SK-N-SH (cell line): ENCODE data around the gene NPAS3.

Source experiments
- MAX ChIP-seq: IDR thresholded peaks from 2 replicates; pipeline ENCODE4 v1.4.0; 2012; ENCODE audit warnings: low read depth
- POLR2AphosphoS5 ChIP-seq: IDR thresholded peaks from 2 replicates; pipeline ENCODE4 v1.6.1; 2012; ENCODE audit warnings: low read depth, low read length
- RAD21 ChIP-seq: IDR thresholded peaks from 2 replicates; pipeline ENCODE4 v1.6.1; 2012; ENCODE audit warnings: mild to moderate bottlenecking, low read length
- USF2 ChIP-seq: fragments of 150-350 bp; IDR thresholded peaks from 2 replicates; pipeline ENCODE4 v1.6.1; 2017; ENCODE audit warnings: antibody characterized with exemption, low read length, low read depth, borderline replicate concordance
- YY1 ChIP-seq: IDR thresholded peaks from 2 replicates; pipeline ENCODE4 v1.4.0; 2012; ENCODE audit warnings: low read depth, mild to moderate bottlenecking
- TF ChIP-seq, protein P1 (sequence below): fragments of 200-600 bp; sonication (generic); IDR thresholded peaks from 2 replicates; pipeline ENCODE4 v1.6.1; 2017; ENCODE audit warnings: antibody characterized with exemption, mild to moderate bottlenecking, moderate library complexity

GRCh38 chr14:33580231-33580749 lies 641.6 kb downstream of the NPAS3 start:
- TF ChIP-seq POLR2AphosphoS5 (no peak), MAX (no peak), RAD21 (no peak), USF2 (no peak), YY1 (no peak)
- TF ChIP-seq, protein P1, sequence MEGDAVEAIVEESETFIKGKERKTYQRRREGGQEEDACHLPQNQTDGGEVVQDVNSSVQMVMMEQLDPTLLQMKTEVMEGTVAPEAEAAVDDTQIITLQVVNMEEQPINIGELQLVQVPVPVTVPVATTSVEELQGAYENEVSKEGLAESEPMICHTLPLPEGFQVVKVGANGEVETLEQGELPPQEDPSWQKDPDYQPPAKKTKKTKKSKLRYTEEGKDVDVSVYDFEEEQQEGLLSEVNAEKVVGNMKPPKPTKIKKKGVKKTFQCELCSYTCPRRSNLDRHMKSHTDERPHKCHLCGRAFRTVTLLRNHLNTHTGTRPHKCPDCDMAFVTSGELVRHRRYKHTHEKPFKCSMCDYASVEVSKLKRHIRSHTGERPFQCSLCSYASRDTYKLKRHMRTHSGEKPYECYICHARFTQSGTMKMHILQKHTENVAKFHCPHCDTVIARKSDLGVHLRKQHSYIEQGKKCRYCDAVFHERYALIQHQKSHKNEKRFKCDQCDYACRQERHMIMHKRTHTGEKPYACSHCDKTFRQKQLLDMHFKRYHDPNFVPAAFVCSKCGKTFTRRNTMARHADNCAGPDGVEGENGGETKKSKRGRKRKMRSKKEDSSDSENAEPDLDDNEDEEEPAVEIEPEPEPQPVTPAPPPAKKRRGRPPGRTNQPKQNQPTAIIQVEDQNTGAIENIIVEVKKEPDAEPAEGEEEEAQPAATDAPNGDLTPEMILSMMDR: no peak
